HG03066 (cell line): ENCODE data around the gene HSFX1.

Experiments
- ATAC-seq: cut with Tn5 transposase; IDR thresholded peaks from one replicate; pipeline ENCODE4 v1.9.1; 2021; ENCODE audit warnings: low read depth; ENCODE audit not compliant: unreplicated experiment

The HSFX1 gene

GRCh38 chrX:149803458-149804062 is 29.7 kb downstream of the HSFX1 start:
- ATAC-seq: no peak

GRCh38 chrX:149804102-149804501 is 30.2 kb downstream of the HSFX1 start:
- no peak for ATAC-seq

- ATAC-seq: no peak
Measured at GRCh38 chrX:149807747-149808458, 34.0 kb downstream of the HSFX1 start.

GRCh38 chrX:149818652-149819051 is 44.8 kb downstream of the HSFX1 start:
- no peak for ATAC-seq

- no peak for ATAC-seq
Measured at GRCh38 chrX:149819371-149819770, 45.5 kb downstream of the HSFX1 start.

GRCh38 chrX:149825424-149825823 is 51.6 kb downstream of the HSFX1 start:
- no peak for ATAC-seq
